SU-DHL-6 (cell line): ENCODE data around the gene TBC1D22A.

Source experiments
- H2AFZ ChIP-seq: fragments of 200-600 bp; sonication (generic); 2 replicates; pipeline ENCODE4 v1.6.1; 2014; ENCODE audit warnings: low read depth, mild to moderate bottlenecking, moderate library complexity, mixed read lengths, antibody characterized with exemption, low read length; ENCODE audit not compliant: severe bottlenecking
- H3F3A ChIP-seq: fragments of 200-600 bp; shearing (Covaris generic); 2 replicates; pipeline ENCODE4 v1.6.0; 2016; ENCODE audit warnings: antibody characterized with exemption, mild to moderate bottlenecking; ENCODE audit not compliant: insufficient read depth
- H3K27ac ChIP-seq: fragments of 200-600 bp; sonication (generic); 2 replicates; pipeline ENCODE4 v1.5.1; 2016; ENCODE audit warnings: low read depth, mild to moderate bottlenecking, low read length, moderate library complexity, mixed read lengths
- H3K27me3 ChIP-seq: fragments of 200-600 bp; sonication (generic), shearing (Covaris generic); 2 replicates; pipeline ENCODE4 v1.6.0; 2014; ENCODE audit warnings: mild to moderate bottlenecking, low read length
- H3K36me3 ChIP-seq: fragments of 200-600 bp; sonication (generic); 2 replicates; pipeline ENCODE4 v1.6.1; 2014; ENCODE audit warnings: mild to moderate bottlenecking, low read length, mixed read lengths
- H3K4me2 ChIP-seq: fragments of 300-600, 200-600 bp; shearing (Covaris generic), sonication (generic); 2 replicates; pipeline ENCODE4 v1.6.0; 2014; ENCODE audit warnings: low read length, low read depth, mild to moderate bottlenecking; ENCODE audit not compliant: poor library complexity, severe bottlenecking
- H3K4me3 ChIP-seq: fragments of 200-600 bp; sonication (generic); 2 replicates; pipeline ENCODE4 v1.5.1; 2014; ENCODE audit warnings: antibody characterized with exemption, low read length, mild to moderate bottlenecking, mixed read lengths; ENCODE audit not compliant: insufficient read depth, poor library complexity, severe bottlenecking
- H3K79me2 ChIP-seq: fragments of 200-600 bp; sonication (generic); 2 replicates; pipeline ENCODE4 v1.6.1; 2014; ENCODE audit warnings: mild to moderate bottlenecking, low read length, moderate library complexity; ENCODE audit not compliant: insufficient read depth
- H3K9ac ChIP-seq: fragments of 200-600 bp; sonication (generic); 2 replicates; pipeline ENCODE4 v1.7.0; 2014; ENCODE audit warnings: mild to moderate bottlenecking, low read length
- H3K9me2 ChIP-seq: fragments of 200-600 bp; sonication (generic); replicated peaks from 2 replicates; pipeline ENCODE4 v1.6.1; 2014; ENCODE audit warnings: low read length; ENCODE audit not compliant: insufficient read depth
- H3K9me3 ChIP-seq: fragments of 200-600 bp; sonication (generic); 2 replicates; pipeline ENCODE4 v1.6.1; 2014; ENCODE audit warnings: low read length, mixed read lengths; ENCODE audit not compliant: insufficient read depth
- H4K20me1 ChIP-seq: fragments of 200-600 bp; sonication (generic); 2 replicates; pipeline ENCODE4 v1.6.1; 2014; ENCODE audit warnings: low read depth, mild to moderate bottlenecking, antibody characterized with exemption, low read length, moderate library complexity, mixed read lengths
- CTCF ChIP-seq: fragments of 200-600 bp; sonication (generic); IDR thresholded peaks from one replicate; pipeline ENCODE4 v1.5.1; 2017; ENCODE audit warnings: antibody characterized with exemption, mild to moderate bottlenecking, low read length, moderate library complexity; ENCODE audit not compliant: insufficient read depth, poor library complexity, severe bottlenecking
- EZH2phosphoT487 ChIP-seq: fragments of 200-600 bp; sonication (generic), shearing (Covaris generic); conservative IDR thresholded peaks from 2 replicates; pipeline ENCODE4 v1.6.1; 2018; ENCODE audit warnings: mild to moderate bottlenecking, antibody characterized with exemption, low read length, moderate library complexity, mixed read lengths

Gene TBC1D22A

GRCh38 chr22:47018010-47018910, 255.8 kb downstream of the TBC1D22A start:
- peaks cover 7% of the 10 kb centered on the region; the same call in 1 of the 2 replicates for H3K36me3 ChIP-seq

GRCh38 chr22:47019012-47019790, 256.8 kb downstream of the TBC1D22A start:
- H3K27ac ChIP-seq = no peak overlapping the region
- TF ChIP-seq EZH2phosphoT487 = no peak
- H3K36me3 ChIP-seq = peaks cover 7% of the 10 kb centered on the region; the same call in 1 of the 2 replicates
- H3K27me3 ChIP-seq = no peaks in the 10 kb centered on the region
- H3F3A ChIP-seq = no peaks in the 10 kb centered on the region
- H3K79me2 ChIP-seq = no peaks in the 10 kb centered on the region
- H2AFZ ChIP-seq = no peak overlapping the region
- no peak overlapping the region for H3K4me3 ChIP-seq
- 0 out of 2 replicates have a peak, but pooled peaks cover 10% of the 10 kb centered on the region for H3K9me3 ChIP-seq
- H3K4me2 ChIP-seq = no peak overlapping the region
- no peaks in the 10 kb centered on the region for H3K9me2 ChIP-seq
- no peaks in the 10 kb centered on the region for H4K20me1 ChIP-seq
- H3K9ac ChIP-seq = no peak overlapping the region

More at GRCh38 chr22:47018010-47018910, 255.8 kb downstream of the TBC1D22A start:
- Histone ChIP-seq H3K9me3 (0 out of 2 replicates have a peak, but pooled peaks cover 10% of the 10 kb centered on the region), H3K9ac (no peak overlapping the region), H3K4me2 (no peak overlapping the region), H4K20me1 (no peaks in the 10 kb centered on the region), H3K27ac (no peak overlapping the region), H3K79me2 (no peaks in the 10 kb centered on the region), H3K4me3 (no peak overlapping the region), H3K27me3 (no peaks in the 10 kb centered on the region), H3F3A (no peaks in the 10 kb centered on the region), H2AFZ (no peak overlapping the region), H3K9me2 (no peaks in the 10 kb centered on the region)
- no peak for TF ChIP-seq CTCF
- no peak for TF ChIP-seq EZH2phosphoT487

- Histone ChIP-seq H3K4me3 (no peak overlapping the region), H3F3A (no peaks in the 10 kb centered on the region), H3K9ac (no peak overlapping the region), H2AFZ (no peak overlapping the region), H3K9me2 (no peaks in the 10 kb centered on the region), H3K4me2 (no peak overlapping the region), H4K20me1 (no peaks in the 10 kb centered on the region), H3K27me3 (no peaks in the 10 kb centered on the region), H3K79me2 (no peaks in the 10 kb centered on the region), H3K9me3 (0 out of 2 replicates have a peak, but pooled peaks cover 10% of the 10 kb centered on the region), H3K36me3 (peaks cover 7% of the 10 kb centered on the region; the same call in 1 of the 2 replicates), H3K27ac (no peak overlapping the region)
- no peak for TF ChIP-seq CTCF
- TF ChIP-seq EZH2phosphoT487 = no peak
Measured at GRCh38 chr22:47020166-47020565, 257.7 kb downstream of the TBC1D22A start.
